ENCODE measurements around the gene SMNDC1.

DNA sequence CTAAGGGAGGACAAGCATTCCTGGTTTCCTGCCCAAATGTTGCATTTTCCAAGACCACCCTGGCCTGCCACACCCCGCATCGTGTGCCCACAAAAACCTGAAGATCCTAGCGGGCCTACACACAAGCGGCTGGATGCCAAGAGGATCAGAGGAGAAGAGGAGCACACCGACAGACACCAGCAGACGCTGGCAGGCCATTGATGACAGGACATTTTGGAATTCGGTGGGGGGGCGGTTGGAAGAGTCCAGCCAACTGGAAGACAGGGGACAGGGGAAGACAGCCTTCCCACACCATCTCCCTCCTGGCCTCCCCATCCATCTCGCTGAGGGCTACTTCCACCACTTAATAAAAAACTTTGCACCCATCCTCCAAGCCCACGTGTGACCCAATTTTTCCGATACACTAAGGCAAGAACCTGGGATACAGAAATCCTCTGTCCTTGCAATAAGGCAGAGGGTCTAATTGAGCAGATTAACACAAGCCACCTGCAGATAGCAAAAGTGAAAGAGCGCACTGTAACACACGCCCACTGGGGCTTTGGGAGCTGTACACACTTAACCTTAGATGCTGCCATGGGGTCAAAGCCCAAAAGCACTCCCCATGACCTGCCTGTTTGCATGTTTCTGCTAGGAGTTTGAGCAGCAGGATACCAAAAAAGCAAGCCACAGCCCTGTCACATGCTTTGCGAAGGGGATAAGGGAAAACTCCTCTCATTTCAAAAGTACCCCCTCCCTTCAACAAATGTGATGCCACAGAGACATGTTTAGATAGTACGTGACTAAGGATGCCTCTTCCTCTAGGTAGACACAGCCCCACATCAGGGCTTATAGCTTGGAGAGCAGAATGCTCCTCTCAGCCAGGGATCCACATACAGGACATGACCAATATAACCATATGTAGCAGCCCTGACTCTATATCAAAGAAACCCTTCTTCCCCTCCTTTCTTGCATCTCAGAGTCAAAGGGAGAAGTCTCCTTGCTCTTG lies 13.4 kb upstream of the SMNDC1 start:
- TF ChIP-seq, protein P1, sequence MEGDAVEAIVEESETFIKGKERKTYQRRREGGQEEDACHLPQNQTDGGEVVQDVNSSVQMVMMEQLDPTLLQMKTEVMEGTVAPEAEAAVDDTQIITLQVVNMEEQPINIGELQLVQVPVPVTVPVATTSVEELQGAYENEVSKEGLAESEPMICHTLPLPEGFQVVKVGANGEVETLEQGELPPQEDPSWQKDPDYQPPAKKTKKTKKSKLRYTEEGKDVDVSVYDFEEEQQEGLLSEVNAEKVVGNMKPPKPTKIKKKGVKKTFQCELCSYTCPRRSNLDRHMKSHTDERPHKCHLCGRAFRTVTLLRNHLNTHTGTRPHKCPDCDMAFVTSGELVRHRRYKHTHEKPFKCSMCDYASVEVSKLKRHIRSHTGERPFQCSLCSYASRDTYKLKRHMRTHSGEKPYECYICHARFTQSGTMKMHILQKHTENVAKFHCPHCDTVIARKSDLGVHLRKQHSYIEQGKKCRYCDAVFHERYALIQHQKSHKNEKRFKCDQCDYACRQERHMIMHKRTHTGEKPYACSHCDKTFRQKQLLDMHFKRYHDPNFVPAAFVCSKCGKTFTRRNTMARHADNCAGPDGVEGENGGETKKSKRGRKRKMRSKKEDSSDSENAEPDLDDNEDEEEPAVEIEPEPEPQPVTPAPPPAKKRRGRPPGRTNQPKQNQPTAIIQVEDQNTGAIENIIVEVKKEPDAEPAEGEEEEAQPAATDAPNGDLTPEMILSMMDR (IDR thresholded peaks at IDR 0.05; ENCODE audit: low read length) = no peak
- TF ChIP-seq EZH2 (optimal IDR thresholded peaks at IDR 0.05; ENCODE audit: low read depth, low read length) = no peak

Measured in MM.1S (cell line).